Kidney (tissue), 14 donors: ENCODE measurements around the gene SP140. TPM values are rescaled to one million over a fixed set of nuclear protein-coding genes. Genes with fewer than 3 reads are reported as not detected.

Experiments
- DNase-seq, 5 donors: peaks; one replicate each; pipeline ENCODE4 v3.0.0-alpha.2; 2013 to 2020
- FAIRE-seq: peaks from 2 replicates; lab custom pipeline; 2012; peaks lifted over from hg19 to GRCh38; lab: Jason Lieb, UNC
- H3K27ac ChIP-seq, 2 donors: one replicate each; pipeline ENCODE4 v1.7.0; 2013; ENCODE audit warnings: low read depth in 2 of 2, low read length in 2 of 2, inconsistent platforms in 1 of 2
- H3K27me3 ChIP-seq: one replicate; pipeline ENCODE4 v1.7.1; 2013; ENCODE audit warnings: low read length, inconsistent platforms; ENCODE audit not compliant: control insufficient read depth, insufficient read depth
- H3K36me3 ChIP-seq, 3 donors: one replicate each; pipeline versions ENCODE4 v1.7.0 to v1.7.1; 2013; ENCODE audit warnings: low read length in 3 of 3, control low read depth in 1 of 3, inconsistent platforms in 1 of 3; ENCODE audit not compliant: insufficient read depth in 3 of 3, control insufficient read depth in 2 of 3
- H3K4me1 ChIP-seq, 3 donors: one replicate each; pipeline versions ENCODE4 v1.7.0 to v1.7.1; 2013; ENCODE audit warnings: low read length in 3 of 3, inconsistent platforms in 1 of 3, low read depth in 1 of 3; ENCODE audit not compliant: control insufficient read depth in 2 of 3, insufficient read depth in 2 of 3
- H3K4me3 ChIP-seq, 3 donors: one replicate each; pipeline versions ENCODE4 v1.7.0 to v1.8.1; 2013; ENCODE audit warnings: low read length in 3 of 3, control low read depth in 1 of 3, inconsistent platforms in 1 of 3
- H3K9ac ChIP-seq, 3 donors: one replicate each; pipeline versions ENCODE4 v1.7.0 to v1.7.1; 2013; ENCODE audit warnings: low read length in 3 of 3, control low read depth in 1 of 3, inconsistent platforms in 1 of 3
- H3K9me3 ChIP-seq, 3 donors: one replicate each; pipeline versions ENCODE4 v1.7.0 to v1.7.1; 2013; ENCODE audit warnings: low read length in 3 of 3, control low read depth in 1 of 3, inconsistent platforms in 1 of 3; ENCODE audit not compliant: control insufficient read depth in 2 of 3, insufficient read depth in 1 of 3
- intact Hi-C: fragments of 100-400 bp; cut with DNase I; formaldehyde crosslinking; loops from one replicate; pipeline ENCODE4 v1.11.1; 2022
- polyA plus RNA-seq: library from polyadenylated mRNA; stranded (reverse); fragments of 350-450 nt; fragmentation: Illumina TruSeq; extraction: RNeasy Lipid Tissue Mini Kit (QIAGEN cat#74804); gene quantifications from one replicate; pipeline ENCODE4 v1.2.3, GENCODE V29; 2014; ENCODE audit warnings: low read depth, low replicate concordance; ENCODE audit not compliant: insufficient read depth
- total RNA-seq: library from RNA; stranded (reverse); fragmentation: NEBNext Ultra II Directional; extraction: Animal tissue kit (Norgen Biotek cat#: 25700); gene quantifications from one replicate; pipeline ENCODE4 v1.2.1, GENCODE V29; 2021
- TF ChIP-seq, protein P1 (sequence below): IDR thresholded peaks from 3 replicates; pipeline ENCODE4 v1.5.1; 2012; ENCODE audit warnings: mild to moderate bottlenecking, moderate library complexity, borderline replicate concordance; ENCODE audit not compliant: insufficient read depth; ENCODE audit errors: extremely low read depth
- donor health status: control.
- donor health status: control.
- donor health status: control.
- donor health status: control.
- donor health status: control.
- donor health status: DM: yes; HTN: yes; CAD: no.
- donor health status: Normal renal cell carcinoma (clear cell type).

The SP140 gene
- total and polyA plus RNA-seq, 2 donors from 2014 or later: 0.52 to 7.3 TPM

DNA sequence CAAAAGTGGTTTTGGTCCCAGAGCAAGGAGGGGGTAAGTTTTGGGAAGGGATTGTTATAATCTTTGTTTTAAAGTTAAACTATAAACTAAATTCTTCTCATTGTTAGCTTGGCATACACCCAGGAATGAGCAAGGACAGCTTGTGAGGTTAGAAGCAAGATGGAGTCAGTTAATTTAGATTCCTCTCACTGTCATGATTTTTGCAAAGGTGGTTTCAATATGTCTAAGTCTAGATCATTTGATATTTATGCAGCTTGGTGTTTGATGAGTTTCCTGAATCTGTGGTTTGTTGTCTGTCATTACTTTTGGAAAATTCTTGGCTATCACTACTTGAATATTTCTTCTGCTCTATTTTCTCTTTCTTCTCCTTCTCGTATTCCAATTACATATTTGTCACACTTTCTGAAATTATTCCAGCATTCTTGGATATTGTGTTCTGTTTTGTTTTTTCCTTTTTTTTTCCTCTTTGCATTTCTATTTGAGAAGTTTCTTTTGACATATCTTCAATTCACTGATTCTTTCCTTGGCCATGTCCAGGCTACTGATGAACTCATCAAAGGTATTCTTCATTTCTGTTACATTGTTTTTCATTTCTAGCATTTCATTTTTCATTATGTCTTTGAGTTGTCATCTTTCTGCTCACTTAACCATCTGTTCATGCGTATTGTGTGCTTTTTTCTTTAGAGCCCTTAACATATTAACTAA lies 5.1 kb downstream of the SP140 start:
- FAIRE-seq (no peak), DNase-seq (no peak)
- TF ChIP-seq, protein P1, sequence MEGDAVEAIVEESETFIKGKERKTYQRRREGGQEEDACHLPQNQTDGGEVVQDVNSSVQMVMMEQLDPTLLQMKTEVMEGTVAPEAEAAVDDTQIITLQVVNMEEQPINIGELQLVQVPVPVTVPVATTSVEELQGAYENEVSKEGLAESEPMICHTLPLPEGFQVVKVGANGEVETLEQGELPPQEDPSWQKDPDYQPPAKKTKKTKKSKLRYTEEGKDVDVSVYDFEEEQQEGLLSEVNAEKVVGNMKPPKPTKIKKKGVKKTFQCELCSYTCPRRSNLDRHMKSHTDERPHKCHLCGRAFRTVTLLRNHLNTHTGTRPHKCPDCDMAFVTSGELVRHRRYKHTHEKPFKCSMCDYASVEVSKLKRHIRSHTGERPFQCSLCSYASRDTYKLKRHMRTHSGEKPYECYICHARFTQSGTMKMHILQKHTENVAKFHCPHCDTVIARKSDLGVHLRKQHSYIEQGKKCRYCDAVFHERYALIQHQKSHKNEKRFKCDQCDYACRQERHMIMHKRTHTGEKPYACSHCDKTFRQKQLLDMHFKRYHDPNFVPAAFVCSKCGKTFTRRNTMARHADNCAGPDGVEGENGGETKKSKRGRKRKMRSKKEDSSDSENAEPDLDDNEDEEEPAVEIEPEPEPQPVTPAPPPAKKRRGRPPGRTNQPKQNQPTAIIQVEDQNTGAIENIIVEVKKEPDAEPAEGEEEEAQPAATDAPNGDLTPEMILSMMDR: no peak
- Histone ChIP-seq H3K4me1 (no peaks in the 10 kb centered on the region), H3K9me3 (peaks cover 0 to 4% (median 0%) of the 10 kb centered on the region in 3 donors), H3K36me3 (no peaks in the 10 kb centered on the region), H3K27ac (no peak overlapping the region), H3K4me3 (no peak overlapping the region), H3K27me3 (no peaks in the 10 kb centered on the region), H3K9ac (no peak overlapping the region)
- intact Hi-C loops: no loop called here

DNA sequence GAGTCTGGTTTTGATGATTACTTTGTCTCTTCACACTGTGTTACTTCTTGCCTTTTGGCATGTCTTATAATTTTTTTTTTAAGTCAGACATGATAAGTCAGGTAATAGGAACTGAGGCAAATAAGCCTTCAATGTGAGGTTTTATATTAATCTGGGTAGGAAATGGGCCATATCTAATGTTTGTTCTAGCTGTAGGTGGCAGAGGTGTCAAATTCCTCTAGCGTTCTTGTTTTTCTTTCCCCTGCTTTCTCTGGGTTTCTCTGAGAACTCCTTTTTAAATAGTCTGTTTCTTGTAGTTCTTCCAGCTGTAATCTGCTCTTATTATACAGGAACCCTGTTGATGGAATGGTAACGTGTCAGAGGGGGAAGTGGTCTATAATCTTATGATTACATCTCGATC lies 5.7 kb downstream of the SP140 start:
- FAIRE-seq: no peak
- Histone ChIP-seq H3K9me3 (peaks cover 0 to 4% (median 0%) of the 10 kb centered on the region in 3 donors), H3K4me3 (no peak overlapping the region), H3K4me1 (no peaks in the 10 kb centered on the region), H3K27me3 (no peaks in the 10 kb centered on the region), H3K9ac (no peak overlapping the region), H3K27ac (no peak overlapping the region), H3K36me3 (no peaks in the 10 kb centered on the region)
- no peak for DNase-seq
- TF ChIP-seq, protein P1: no peak
- intact Hi-C loops: no loop called here

DNA sequence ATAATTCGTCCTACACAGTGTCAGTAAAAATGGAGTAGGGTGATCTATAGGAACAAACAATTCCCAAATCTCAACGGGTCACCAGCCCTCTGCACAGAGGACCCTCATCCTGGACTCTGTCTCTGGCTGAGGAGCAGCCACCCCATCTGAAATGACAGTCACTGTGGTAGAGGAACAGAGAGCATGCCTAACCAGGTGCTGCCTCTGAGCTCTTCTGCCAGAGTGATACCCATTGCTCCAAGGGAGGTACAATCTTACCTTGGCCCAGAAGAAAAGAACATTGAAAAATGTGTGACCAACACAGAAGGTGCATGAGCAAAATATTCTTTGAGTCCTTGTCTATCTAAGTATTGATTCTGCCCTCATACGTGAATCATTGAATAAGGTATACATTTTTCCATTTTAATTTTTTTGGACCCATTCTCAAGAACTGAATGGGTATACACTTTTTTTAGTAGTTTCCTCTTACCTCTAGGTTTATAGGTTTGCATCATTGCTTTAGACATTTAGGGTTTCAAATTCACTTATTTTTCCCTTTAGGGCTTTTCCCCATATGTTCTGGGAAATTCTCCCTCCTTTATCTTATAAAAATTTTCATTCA lies 8.7 kb downstream of the SP140 start:
- Histone ChIP-seq H3K4me3 (no peak overlapping the region), H3K27me3 (no peaks in the 10 kb centered on the region), H3K4me1 (no peaks in the 10 kb centered on the region), H3K9ac (no peak overlapping the region), H3K36me3 (no peaks in the 10 kb centered on the region), H3K9me3 (peaks cover 0 to 4% (median 0%) of the 10 kb centered on the region in 3 donors), H3K27ac (no peak overlapping the region)
- no peak for FAIRE-seq
- intact Hi-C loops: no loop called here
- TF ChIP-seq, protein P1: no peak
- DNase-seq: no peak
